GM12891 (cell line): ENCODE measurements around the gene SMYD3.

Experiments
- DNase-seq: peaks from one replicate; pipeline ENCODE4 v3.0.0; 2011; ENCODE audit warnings: low spot score; ENCODE audit not compliant: insufficient read length
- FAIRE-seq: peaks from 2 replicates; lab custom pipeline; 2011; peaks lifted over from hg19 to GRCh38; lab: Jason Lieb, UNC
- PAX5 ChIP-seq: IDR thresholded peaks from 2 replicates; pipeline ENCODE4 v1.6.1; 2011; ENCODE audit warnings: low read length, moderate library complexity, mild to moderate bottlenecking; ENCODE audit not compliant: insufficient read depth, severe bottlenecking
- POLR2A ChIP-seq: IDR thresholded peaks from 2 replicates; pipeline ENCODE4 v1.6.1; 2011; ENCODE audit warnings: low read depth, low read length, control low read depth
- POLR2AphosphoS5 ChIP-seq: IDR thresholded peaks from 2 replicates; pipeline ENCODE4 v1.6.1; 2011; ENCODE audit warnings: low read depth, low read length, control low read depth
- POU2F2 ChIP-seq: IDR thresholded peaks from 2 replicates; pipeline ENCODE4 v1.6.1; 2011; ENCODE audit warnings: low read depth, mild to moderate bottlenecking, control low read depth, low read length, moderate library complexity
- SPI1 ChIP-seq: IDR thresholded peaks from 2 replicates; pipeline ENCODE4 v1.6.1; 2011; ENCODE audit warnings: low read depth, low read length, control low read depth
- TAF1 ChIP-seq: IDR thresholded peaks from 2 replicates; pipeline ENCODE4 v1.6.1; 2011; ENCODE audit warnings: low read depth, low read length, control low read depth

The SMYD3 gene

DNA sequence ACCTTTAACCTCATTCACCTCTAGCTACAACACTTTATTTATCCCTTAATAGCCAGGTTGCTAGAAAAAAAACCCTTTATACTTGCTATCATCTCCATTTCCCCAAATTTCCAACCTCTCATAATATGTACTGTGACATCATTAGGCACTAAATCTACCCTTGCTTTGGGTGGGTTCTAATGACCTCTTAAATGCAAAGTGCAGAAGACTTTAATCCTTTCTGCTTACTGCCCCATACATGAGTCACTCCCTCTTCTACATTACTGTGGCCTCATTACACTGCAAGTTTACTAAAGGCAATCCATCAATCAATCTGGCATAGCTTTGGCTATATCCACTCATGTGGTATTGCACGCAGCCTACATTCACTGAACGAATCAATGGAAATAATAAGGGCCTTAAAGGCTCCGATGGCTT, 353.3 kb downstream of the SMYD3 start:
- no peak for TF ChIP-seq TAF1
- no peak for TF ChIP-seq PAX5
- TF ChIP-seq SPI1, result no peak
- no peak for TF ChIP-seq POLR2A
- no peak for TF ChIP-seq POU2F2
- TF ChIP-seq POLR2AphosphoS5, result no peak

DNA sequence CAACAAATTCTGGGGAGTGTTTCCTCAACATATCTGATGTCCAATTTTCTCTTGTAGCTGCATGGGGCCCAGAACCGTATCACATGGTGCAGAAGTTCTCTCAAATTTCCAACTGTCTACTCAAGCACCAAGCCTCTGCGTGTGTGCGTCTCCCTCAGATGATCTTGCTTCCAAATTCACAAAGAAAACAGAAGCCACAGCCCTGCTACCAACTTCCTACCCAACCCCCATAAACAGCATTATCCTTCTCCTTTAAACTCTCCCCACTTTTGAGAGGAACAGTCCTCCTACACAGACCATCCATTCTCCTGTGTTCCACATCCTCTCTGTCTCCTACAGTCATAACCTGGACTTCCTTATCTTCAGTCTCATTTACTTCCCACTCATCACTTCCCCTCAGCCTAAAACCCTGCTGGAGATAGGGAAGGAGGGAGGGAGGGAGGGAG, 354.1 kb downstream of the SMYD3 start:
- TF ChIP-seq PAX5 (no peak), POU2F2 (no peak), POLR2A (no peak), SPI1 (no peak), POLR2AphosphoS5 (no peak), TAF1 (no peak)

More for the DNA sequence above, 353.3 kb downstream of the SMYD3 start:
- FAIRE-seq (no peak), DNase-seq (no peak)

DNA sequence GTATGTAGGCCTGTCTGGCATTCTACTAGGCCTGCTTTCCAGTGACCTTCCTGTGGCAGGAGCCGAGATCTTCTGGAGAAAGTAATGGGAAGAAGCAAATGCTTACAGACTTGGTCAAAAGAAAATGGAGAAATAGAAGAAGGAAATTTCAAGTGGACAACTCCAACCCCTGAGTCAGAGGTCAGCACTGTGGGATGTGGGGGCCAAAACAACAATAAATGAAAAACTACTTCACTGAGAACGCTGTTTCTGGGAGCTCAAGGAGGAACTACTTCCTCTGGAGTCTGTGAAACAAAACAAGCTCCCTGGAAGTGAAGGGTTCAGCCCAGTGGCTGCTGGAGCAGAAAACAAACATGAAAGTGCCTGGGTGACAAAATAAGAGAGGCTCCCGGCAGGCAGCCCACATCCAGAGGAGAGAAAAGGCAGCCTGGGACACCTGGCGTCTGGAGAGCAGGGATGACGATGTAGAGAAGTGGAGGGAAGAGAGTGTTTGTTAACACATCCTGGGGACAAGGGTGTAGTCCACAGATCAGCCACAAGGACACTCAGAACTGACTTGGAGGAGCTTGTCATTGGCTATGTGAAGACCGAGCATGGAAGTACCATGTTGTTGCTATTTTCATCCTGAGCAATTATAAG, 355.2 kb downstream of the SMYD3 start:
- DNase-seq, result no peak
- TF ChIP-seq TAF1 (no peak), SPI1 (no peak), POLR2A (no peak), POLR2AphosphoS5 (no peak), PAX5 (no peak), POU2F2 (no peak)
- no peak for FAIRE-seq

More for the DNA sequence above, 354.1 kb downstream of the SMYD3 start:
- FAIRE-seq (no peak), DNase-seq (no peak)

DNA sequence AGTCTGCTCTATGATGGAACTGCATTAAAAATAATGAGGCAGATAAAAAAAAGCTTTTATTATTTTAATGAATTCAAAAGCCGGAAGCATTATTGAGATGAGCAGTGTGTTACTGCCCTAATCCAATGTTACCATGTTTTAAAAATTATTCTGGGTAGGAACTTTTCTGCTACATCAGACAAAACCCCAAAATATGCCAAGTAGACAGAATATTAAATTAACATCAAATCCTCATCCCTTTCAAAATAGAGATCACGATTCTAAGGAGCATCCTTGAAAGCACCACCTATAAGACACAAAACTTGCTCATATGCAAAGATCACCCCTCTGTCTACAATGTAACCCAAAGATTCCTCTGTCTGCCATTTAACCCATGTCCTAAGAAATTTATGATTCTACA, 357.5 kb downstream of the SMYD3 start:
- TF ChIP-seq SPI1, result no peak
- no peak for TF ChIP-seq POLR2AphosphoS5
- TF ChIP-seq PAX5, result no peak
- TF ChIP-seq POLR2A, result no peak
- no peak for TF ChIP-seq POU2F2
- TF ChIP-seq TAF1, result no peak
- DNase-seq, result no peak
- FAIRE-seq, result no peak

DNA sequence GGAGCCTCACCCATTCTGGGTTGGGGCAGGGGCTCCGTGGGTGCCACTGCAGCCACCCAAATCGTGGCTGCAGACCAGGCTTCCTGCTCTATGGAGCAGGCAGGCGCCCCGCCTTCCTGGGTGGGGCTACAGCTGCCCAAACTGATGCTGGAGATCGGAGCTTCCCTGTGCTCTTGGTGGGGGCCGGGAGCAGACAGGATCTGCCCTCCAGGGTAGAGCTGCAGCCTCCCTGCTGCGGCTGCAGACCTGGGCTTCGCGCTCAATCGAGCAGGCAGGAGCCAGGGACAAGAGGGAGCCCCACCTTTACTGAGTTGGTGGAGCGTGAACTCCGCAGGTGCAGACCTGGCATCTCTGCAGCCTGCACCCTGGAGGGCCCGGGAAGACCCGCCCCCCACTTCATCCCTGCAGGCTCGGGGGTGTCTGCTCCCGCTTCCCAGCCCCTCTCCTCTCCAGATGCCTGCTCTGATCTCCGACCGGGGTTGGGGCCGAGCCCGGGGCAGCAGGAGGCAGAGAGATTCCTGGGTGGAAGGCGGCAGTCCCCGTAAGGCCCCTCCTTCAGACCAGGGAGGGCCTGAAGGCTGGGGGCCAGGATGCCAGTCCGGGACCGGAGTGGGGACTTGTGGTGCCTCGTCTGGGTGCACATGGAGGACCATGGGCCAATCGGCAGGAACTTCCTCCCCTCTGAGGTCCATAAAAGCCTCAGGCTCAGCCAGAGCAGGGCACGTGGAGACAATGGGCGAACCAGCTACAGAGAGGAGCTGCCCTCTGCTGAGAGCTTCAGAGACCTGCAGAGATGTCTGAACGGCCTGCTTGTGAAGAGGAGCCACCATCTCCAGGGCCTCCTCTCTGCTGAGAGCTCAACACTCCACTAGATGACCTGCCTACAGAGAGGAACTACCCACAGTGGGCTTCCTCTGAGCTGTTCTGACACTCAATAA, 359.3 kb downstream of the SMYD3 start:
- TF ChIP-seq POLR2AphosphoS5 (no peak), TAF1 (no peak), SPI1 (no peak), POU2F2 (no peak), POLR2A (no peak), PAX5 (no peak)
- no peak for FAIRE-seq
- DNase-seq, result no peak

DNA sequence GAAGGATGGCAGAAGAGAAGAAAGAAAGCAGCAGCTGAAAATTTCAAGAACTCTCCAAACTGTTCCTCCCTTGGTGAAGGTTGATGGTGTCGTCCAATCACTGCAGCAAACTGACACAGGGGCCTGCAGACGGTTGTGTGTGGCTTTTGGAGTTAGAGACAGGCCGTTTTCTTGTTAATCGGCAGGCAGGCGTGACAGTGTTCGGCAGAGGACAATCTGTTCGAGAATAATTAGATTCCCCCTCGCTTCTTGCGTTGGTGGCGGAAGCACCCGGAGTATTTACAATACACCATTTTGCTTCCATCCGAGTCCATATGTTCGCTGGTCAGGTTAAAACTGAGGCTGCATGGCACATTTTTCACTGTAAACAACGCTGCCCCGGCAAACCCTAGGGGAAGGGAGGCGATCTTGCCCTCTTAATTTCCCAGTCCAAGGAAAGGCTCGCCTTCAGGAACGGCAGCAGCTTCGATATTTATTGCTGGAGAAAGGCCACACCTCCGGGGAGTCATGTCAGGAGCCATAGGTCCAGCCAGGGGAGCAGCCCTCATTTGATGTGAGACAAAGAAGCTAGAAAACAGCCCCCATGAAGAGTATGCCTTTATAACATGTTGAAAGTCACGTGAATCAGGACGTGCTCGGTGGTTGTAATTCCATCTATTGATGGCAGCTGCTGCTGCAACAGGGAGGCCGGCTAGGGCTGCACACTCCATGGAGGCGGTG, 360.1 kb downstream of the SMYD3 start:
- DNase-seq (no peak), FAIRE-seq (no peak)
- no peak for TF ChIP-seq POU2F2
- TF ChIP-seq POLR2A, result no peak
- no peak for TF ChIP-seq SPI1
- TF ChIP-seq TAF1, result no peak
- no peak for TF ChIP-seq POLR2AphosphoS5
- no peak for TF ChIP-seq PAX5

DNA sequence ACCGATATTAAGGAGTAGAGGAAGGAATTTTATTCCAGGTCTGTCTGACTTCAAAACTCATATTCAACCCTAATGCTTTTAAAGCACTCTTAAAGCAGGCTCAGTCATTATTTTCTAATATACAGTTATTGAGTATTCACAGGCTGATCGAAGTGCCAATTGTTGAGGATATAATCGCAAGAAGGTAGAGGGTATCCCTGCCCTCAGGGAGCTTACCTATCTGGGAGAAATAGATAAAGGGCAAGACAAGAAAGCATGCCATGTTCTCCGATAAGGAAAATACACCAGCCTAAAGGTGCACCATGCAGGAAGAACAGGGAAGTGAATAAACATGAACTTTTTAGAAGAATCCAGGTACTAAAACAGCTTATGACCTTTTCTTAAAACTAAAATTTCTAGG, 361.2 kb downstream of the SMYD3 start:
- TF ChIP-seq POLR2A (no peak), POLR2AphosphoS5 (no peak), SPI1 (no peak), TAF1 (no peak), POU2F2 (no peak), PAX5 (no peak)
- FAIRE-seq (no peak), DNase-seq (no peak)

DNA sequence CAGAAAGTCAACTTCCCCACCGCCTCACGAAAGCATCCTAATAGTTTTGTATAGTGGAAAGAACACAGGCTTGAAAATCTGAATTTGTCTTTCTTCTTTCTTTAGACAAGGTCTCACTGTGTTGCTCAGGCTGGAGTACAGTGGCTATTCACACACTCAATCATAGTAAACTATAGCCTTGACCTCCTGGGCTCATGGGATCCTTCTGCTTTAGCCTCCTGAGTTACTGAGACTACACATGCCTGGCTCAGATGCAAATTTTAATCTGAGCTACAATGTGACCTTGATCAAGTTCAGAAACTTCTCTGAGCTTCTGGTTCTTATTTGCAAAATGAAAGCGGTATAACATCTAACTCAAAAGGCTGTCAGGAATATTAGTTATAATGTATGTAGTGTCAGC, 362.1 kb downstream of the SMYD3 start:
- no peak for TF ChIP-seq SPI1
- no peak for TF ChIP-seq POU2F2
- TF ChIP-seq POLR2AphosphoS5, result no peak
- TF ChIP-seq PAX5, result no peak
- no peak for TF ChIP-seq POLR2A
- TF ChIP-seq TAF1, result no peak
- DNase-seq (no peak), FAIRE-seq (no peak)
